Heart left ventricle (tissue), 13 donors: ENCODE results near the gene LUZP2.

ENCODE experiments used
- POLR2A ChIP-seq, 2 donors: fragments of 450-650 bp; IDR thresholded peaks; one replicate each; pipeline ENCODE4 v1.6.1; 2017; ENCODE audit warnings: antibody characterized with exemption in 2 of 2, mild to moderate bottlenecking in 2 of 2, moderate library complexity in 2 of 2
- TF ChIP-seq, protein P1 (sequence below), 12 donors: fragments of 200-600 bp; sonication (generic) in 4 of 12; IDR thresholded peaks; one replicate each; pipeline versions ENCODE4 v1.5.0 to v1.8.0; 2018 to 2022; ENCODE audit warnings: antibody characterized with exemption in 12 of 12, mild to moderate bottlenecking in 5 of 12
- donor health status: ischemic (EF 13 %, LVEDD 7.1; RV severe dilation, severe dysfunction).
- donor health status: DM: no; HTN: yes; CAD: no.
- donor health status: DM: no; HTN: no; CAD: no.
- donor health status: ischemic (EF 25% LVEDD 6.9; RV normal size, moderate dysfunction).
- donor health status: ischemic (EF 25% LVEDD 5.7; RV mildly dilated, moderate dysfunction).
- donor health status: ischemic (EF 35%, LVEDD 5.7; RV mildly dilated, moderate dysfunction).
- donor health status: nonischemic (EF 11% LVEDD 7.7; RV severe dilation, severe dysfunction).
- donor health status: DM: yes; HTN: yes; CAD: no.
- donor health status: PGD.
- donor health status: ischemic (EF 29% LVEDD 5.4; RV normal size, mild dysfunction).
- donor health status: nonischemic (EF 23%, LVEDD 6.1; RV moderate dilation, normal function).

DNA sequence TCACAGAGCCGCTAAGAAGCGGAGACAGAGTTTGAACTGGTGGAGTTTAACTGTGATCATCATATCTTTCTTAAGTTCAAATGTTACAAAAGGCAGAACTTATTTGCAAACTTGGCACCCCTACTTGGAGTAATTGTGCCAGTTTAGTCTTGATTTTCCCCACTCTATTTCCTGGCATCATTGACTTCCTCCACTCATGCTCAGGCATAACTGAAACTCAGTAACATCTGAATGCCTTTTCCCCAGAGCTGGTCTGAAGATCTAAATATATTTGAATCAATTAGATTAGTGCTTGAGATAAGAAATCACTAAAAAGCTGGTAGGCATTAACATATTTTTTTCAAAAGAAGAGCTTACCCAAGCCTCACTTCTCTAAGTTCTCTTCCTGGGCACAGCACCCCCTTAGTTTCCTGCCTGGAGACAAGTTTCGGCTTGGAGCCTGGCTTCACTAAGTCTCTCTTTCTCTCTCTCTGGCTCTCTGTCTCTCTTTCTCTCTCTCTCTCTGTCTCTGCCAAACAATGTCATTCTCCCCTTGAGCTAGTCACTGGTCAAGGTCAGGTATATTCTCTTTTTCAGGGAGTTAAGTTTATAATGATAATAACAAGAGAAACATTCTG lies 190.8 kb downstream of the LUZP2 start:
- TF ChIP-seq, protein P1, sequence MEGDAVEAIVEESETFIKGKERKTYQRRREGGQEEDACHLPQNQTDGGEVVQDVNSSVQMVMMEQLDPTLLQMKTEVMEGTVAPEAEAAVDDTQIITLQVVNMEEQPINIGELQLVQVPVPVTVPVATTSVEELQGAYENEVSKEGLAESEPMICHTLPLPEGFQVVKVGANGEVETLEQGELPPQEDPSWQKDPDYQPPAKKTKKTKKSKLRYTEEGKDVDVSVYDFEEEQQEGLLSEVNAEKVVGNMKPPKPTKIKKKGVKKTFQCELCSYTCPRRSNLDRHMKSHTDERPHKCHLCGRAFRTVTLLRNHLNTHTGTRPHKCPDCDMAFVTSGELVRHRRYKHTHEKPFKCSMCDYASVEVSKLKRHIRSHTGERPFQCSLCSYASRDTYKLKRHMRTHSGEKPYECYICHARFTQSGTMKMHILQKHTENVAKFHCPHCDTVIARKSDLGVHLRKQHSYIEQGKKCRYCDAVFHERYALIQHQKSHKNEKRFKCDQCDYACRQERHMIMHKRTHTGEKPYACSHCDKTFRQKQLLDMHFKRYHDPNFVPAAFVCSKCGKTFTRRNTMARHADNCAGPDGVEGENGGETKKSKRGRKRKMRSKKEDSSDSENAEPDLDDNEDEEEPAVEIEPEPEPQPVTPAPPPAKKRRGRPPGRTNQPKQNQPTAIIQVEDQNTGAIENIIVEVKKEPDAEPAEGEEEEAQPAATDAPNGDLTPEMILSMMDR (IDR thresholded peaks at IDR 0.05), result no peak
- no peak for TF ChIP-seq POLR2A (IDR thresholded peaks at IDR 0.05)
